NCI-H1048 (cell line): ENCODE data around the gene FBP1.
A peak's percentile ranks its signal among the peaks of the same experiment; 100 is the strongest.

Experiments used
- DNase-seq: peaks from one replicate; lab custom pipeline; 2025; lab: John Stamatoyannopoulos, UW

Gene FBP1

DNA sequence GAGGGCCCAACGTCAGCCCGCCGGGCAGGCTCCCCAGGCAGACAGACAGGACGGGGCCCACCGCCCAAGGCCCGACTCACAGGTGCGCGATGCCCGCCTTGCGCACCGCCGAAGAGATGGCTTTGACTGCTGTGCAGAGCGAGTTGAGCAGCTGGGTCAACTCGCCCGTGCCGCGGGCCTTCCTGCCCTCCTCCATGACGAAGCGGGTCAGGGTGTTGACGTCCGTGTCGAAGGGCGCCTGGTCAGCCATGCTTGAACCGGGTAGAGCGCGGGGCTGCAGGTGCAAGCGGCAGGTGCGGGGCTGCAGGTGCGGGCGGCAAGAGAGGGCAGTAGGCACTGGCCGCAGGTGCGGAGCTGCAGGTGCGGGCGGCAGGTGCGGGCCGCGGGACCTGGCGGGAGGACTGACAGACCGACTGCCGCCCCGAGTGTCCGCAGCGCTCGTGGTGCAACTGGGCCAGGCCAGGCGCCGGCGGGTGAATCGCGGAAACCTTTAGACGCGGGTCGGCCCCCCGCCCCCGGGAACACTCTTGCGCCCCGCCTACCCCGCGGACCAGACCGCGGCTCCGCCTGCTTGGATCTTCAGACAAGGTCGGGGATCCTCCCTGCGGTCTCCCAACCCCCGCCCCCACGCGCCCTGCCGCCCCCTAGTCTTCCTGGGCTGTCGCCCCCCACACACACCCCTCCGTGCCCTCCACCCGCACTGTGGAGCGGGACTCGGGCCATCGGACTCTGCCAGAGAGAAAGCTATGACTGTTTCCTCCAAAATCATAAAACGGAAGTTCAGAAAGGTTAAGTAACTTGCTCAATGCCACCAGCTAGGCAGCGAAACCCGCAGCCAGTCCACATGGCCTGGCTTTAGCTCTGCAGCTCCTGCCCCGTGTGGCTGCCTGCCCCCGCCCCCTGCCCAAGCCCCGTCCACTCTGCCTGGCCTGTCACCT, at the start of gene FBP1:
Gene FBP1 (minus strand): TSS at position 458 of the 938 bp plus-strand sequence. CDS start 208 bp downstream, at position 250.
- DNase-seq = no peak

- no peak for DNase-seq
These were observed 48.1 kb upstream of the FBP1 start for GRCh38 chr9:94687451-94687850.

DNA sequence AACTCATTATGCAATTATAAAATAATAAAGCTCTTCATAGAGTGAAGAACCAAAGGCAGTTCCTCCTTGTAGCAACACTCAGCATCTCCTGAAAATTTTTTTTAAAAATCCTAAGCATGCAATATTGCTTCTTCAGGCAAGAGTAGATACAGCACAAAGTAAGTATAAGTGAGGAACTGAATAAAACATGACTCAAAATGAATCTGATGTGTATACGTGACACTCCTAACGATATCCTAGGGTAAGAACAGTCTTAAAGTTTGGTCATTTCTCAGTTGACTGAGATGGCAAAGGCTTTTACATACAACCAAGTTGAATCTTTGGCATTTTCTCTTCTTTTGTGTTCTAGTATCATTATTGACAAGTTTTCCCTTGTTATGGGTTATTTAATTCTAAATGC, 46.0 kb upstream of the FBP1 start:
- no peak for DNase-seq

- DNase-seq = peak; percentile 35
These were observed 42.2 kb upstream of the FBP1 start for GRCh38 chr9:94681508-94681907.

- DNase-seq = no peak
These were observed 41.3 kb upstream of the FBP1 start for GRCh38 chr9:94680621-94681020.

GRCh38 chr9:94680020-94680419, 40.7 kb upstream of the FBP1 start:
- no peak for DNase-seq

DNA sequence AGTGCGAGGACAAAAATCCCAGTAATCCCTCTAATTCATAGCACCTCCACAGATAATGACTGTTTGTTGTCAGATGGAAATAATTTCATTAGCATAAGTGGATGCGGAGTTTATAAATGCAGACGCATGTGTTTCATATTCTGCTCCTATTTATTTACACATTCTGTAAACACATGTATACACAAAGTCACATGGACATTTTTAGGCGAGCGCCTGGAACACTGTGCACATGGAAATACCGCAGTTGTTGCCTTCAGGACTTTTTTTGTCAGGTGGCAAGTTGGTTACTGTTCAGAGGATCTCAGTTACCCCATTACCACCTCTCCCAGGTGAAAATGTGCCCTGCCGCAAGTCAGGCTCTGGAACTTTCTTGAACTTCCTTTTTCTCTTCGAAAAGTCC, 40.3 kb upstream of the FBP1 start:
- no peak for DNase-seq

GRCh38 chr9:94677929-94678328, 38.6 kb upstream of the FBP1 start:
- no peak for DNase-seq

DNA sequence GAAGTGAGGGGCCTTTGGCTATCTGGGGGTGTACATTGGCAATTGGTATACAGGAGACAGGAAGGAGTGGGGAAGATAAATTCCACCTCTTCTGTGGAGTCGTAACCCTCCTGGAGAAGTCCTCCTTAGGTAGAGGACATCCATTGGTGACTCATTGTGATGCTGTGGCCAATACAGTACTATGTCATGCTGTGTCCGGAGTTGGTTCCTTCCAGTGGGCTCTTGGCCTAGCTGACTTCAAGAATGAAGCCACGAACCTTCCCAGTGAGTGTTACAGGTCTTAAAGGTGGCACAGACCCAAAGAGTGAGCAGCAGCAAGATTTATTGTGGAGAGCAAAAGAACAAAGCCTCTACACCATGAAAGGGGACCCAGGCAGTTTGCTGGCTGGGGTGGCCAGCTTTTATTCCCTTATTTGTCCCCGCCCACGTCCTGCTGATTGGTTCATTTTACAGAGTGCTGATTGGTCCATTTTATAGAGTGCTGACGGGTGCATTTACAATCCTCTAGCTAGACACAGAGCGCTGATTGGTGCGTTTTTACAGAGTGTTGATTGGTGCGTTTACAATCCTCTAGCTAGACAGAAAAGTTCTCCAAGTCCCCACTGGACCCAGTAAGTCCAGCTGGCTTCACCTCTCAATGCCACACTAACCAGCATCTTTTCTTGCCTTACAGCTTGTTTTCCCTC, 37.3 kb upstream of the FBP1 start:
- no peak for DNase-seq

DNA sequence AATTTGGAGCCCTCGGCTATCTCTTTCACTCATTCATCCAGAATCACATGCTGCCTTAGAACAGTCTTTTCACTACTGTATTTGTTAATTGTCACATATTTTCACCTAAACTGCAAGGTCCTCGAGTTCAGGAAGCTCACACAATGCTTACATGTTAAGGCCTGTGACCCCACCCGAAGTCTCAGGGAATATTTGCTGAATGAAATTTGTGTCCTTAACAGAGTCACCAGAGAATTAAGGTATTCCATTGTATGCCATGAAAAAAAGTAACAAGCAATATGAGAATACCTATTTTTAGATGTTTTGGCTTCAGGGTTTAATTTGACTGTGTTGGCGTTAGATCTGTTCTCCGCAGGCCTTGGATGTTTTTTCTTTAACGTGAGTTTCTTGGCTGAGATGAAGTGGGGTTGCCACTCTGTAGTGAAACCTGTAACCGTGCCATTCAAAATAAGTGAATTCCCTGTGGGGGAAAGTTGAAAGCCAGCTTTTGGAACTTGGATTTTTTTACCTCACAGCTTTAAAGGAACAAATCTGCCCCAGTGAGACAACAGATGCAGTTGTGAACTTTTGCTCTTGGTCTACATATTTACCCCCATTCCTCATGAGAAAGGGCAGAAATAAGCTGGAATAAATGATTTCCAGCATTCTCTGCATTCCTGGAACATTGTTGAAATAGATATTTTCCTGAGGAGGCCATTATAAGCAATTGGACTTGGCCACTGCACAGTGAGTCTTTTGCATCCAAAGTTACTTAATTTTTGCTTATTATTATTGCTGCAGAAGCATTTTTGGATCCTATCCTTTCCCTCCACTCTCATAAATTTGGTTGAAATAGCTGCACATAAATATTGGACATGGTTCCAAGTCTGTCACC, 35.9 kb upstream of the FBP1 start:
- no peak for DNase-seq

DNA sequence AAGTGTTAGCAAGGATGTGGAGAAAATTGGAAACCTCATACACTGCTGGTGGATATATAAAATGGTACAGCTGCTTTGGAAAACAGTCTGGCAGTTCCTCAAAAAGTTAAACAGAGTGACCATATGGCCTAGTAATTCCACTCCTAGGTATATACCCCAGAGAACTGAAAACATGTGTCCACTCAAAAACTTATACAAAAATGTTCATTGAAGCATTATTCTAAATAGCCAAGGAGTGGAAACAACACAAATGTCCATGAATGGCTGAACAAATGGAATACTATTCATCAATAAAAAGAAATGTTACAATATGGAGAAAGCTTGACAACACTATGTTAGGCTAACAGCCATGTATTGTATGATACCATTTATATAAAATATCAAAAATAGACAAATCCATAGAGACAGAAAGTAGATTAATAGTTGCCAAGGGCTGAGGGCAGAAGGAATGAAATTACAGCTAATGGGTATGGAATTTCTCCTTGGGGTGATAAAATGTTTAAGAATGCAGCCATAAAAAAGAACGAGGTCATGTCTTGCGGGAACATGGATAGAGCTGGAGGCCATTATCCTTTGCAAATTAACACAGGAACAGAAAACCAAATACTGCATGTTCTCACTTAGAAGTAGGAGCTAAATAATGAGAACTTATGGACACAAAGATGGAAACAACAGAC, 33.6 kb upstream of the FBP1 start:
- no peak for DNase-seq

DNA sequence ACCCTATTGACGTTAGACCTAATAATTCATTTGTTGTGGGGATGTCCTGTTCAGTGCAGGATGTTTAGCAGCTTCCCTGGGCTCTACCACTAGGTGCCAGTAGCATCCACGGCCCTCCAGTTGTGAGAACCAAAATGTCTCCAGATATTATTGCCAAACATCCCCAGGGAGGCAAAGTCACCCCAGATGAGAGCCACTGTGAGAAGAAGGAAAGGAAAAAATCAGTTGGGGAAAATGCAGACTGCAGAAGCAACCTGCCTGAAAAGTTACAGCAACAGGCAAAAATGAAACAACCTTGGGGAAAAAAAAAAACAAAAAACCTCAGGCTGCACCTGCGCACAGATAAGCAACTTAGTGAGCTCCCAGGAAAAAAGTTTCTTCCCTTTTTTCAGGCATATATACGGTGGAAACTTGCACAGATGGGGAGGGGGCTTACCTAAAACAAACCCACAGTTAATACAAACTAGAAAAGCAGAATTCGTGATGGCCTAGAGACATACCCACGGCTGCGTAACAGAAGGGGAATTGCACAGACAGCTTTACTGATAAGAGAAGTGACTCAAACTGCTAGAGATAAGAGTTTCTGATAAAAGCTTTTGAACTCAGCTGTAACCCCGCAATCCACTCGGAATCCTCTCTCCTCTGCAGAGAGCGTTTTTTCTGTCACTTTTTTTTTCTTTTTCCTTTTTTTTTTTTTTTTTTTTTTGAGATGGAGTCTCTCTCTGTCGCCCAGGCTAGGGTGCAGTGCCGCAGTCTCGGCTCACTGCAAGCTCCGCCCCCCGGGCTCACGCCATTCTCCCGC, 29.8 kb upstream of the FBP1 start:
- peak; percentile 23 for DNase-seq

DNA sequence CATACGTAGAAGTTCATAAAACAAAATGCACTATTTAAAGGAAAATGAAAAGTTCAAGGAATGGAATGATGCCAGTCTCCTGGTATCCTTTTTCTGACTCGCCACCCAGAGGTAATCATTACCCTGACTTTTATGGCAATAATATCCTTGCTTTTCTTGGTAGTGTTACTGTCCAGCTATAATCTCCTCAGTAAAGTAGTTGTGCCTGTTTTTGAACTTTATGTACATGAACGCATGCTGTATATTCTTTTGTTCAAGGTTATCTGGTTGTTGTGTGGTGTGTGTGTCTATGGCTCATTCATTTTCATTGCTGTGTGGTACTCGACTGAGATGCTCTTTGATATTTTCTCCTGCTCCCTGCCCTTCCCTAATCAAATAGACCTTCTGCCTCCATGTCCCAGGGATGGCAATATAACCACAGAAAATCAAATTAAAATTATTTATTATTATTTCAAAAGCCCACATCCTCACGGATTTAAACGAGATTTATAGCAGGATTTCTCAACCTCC, 29.2 kb upstream of the FBP1 start:
- DNase-seq = no peak

DNA sequence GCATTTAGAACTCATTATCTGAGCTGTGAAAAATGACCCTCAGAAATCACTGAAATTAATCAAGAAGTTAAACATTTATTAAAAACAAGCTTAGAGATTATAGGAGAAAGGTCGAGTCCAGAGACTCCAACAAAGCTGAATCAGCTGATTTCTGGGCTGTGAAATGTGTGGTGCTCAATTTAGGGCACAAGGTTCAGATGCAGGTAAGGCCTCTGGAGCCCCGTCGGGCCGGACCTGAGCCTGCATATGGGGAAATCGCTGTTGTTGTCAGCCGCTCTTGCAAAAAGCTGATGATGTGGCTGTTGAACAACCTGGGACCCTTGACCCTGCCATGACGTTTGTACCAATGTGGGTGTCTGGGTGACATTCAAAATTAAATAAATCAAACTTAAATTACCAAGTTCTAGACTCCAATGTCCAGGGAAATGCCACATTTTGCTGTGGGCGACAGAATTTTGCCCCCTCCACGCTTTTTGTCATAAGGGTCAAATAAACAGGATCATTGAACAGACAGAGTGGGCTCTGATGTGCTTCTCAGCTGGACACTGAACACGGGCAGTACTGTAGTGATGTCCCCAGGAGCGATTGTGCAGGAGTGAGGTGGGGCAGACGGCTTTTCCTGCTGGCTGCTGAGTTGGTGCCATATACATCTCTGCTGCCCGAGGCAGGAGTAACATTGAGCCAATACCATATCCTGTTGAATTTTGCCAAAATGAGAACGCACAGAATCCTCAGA, 27.2 kb upstream of the FBP1 start:
- no peak for DNase-seq

GRCh38 chr9:94665613-94666012, 26.3 kb upstream of the FBP1 start:
- DNase-seq = no peak

DNA sequence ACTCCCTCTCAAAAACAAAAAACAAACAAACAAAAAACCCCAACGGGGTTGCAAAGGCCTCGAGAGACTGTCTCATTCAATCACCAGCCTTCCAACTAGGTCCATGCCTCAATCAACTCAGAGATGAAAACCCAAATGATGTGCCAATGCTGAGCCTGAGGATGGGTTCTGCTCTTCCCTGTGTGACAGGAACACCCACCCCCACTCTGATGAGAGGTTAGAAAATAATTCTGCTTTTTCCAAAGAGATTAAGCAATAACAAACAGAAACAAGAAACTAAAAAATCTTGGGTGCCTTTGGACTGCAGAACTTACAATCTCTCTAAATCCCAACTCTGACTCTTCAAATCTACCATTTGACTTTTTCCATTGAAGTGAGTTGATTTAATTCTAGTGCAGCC, 25.5 kb upstream of the FBP1 start:
- DNase-seq = no peak

GRCh38 chr9:94663640-94664039, 24.3 kb upstream of the FBP1 start:
- no peak for DNase-seq

DNA sequence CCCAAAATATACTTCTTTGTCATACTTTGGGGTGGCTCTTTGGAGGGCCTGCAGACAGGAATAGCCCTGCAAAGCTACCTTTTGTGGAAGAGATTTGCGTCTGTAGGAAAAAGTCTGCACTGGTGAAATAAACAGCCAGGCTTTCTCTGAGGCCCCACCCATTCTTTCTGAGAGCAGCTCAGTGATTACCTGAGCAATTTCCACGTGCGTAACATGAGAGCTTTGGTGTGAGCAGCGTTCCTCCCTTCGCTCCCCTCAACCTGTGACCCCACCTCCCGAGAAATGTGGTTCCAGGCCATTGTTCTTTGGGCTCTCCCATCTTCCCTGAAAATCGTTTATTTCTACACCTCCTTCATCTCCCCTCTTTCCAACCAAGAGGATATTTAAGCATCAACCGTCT, 23.8 kb upstream of the FBP1 start:
- DNase-seq = no peak

- DNase-seq = no peak
These were observed 17.9 kb upstream of the FBP1 start for GRCh38 chr9:94657021-94657725.
